Cardiac muscle cell (in vitro differentiated cells and primary cell): ENCODE data around the gene TMEM255A. TPM values are rescaled to one million over a fixed set of nuclear protein-coding genes. Genes with fewer than 3 reads are reported as not detected.

Experiments
- DNase-seq, 2 donors: peaks; one replicate each; pipeline versions ENCODE4 v3.0.0 to v3.0.0-alpha.2; 2010 to 2017; ENCODE audit warnings: low read depth in 1 of 2, low spot score in 1 of 2
- H3K27ac ChIP-seq: fragments of 200-600 bp; sonication (generic); 2 replicates; pipeline ENCODE4 v1.5.1; 2016
- H3K27me3 ChIP-seq: fragments of 200-600 bp; sonication (generic); 2 replicates; pipeline ENCODE4 v1.6.0; 2016; ENCODE audit warnings: control low read depth
- H3K36me3 ChIP-seq: fragments of 200-600 bp; sonication (generic); 2 replicates; pipeline ENCODE4 v1.5.1; 2016; ENCODE audit warnings: control low read depth
- H3K4me1 ChIP-seq: fragments of 200-600 bp; sonication (generic); 2 replicates; pipeline ENCODE4 v1.8.1; 2017; ENCODE audit warnings: low read depth, mild to moderate bottlenecking, mixed run types
- H3K4me3 ChIP-seq: fragments of 200-600 bp; sonication (generic); 2 replicates; pipeline ENCODE4 v1.5.1; 2016; ENCODE audit warnings: mild to moderate bottlenecking
- H3K9me3 ChIP-seq: fragments of 200-600 bp; sonication (generic); 2 replicates; pipeline ENCODE4 v1.5.1; 2017; ENCODE audit warnings: low read depth, mild to moderate bottlenecking, control low read depth
- CTCF ChIP-seq: IDR thresholded peaks from 2 replicates; pipeline ENCODE4 v1.5.1; 2012; ENCODE audit warnings: low read depth, mild to moderate bottlenecking, low read length
- polyA plus RNA-seq: library from polyadenylated mRNA; unstranded; fragments of >200 nt; fragmentation: Nextera tagmentation; extraction: Ambion mirVana; gene quantifications from 2 replicates; pipeline ENCODE4 v1.2.1, GENCODE V29; 2016
- total RNA-seq: library from RNA; depleted of rRNA; stranded (reverse); fragments of >200 nt; gene quantifications from 2 replicates; pipeline ENCODE4 v1.2.3, GENCODE V29; 2016

The TMEM255A gene
- total and polyA plus RNA-seq, 2 experiments from 2014 or later, result 3.1 to 5.2 TPM

- H3K36me3 ChIP-seq, result no peaks in the 10 kb centered on the region
- TF ChIP-seq CTCF, result no peak
- H3K27me3 ChIP-seq, result no peaks in the 10 kb centered on the region
- H3K4me1 ChIP-seq, result no peaks in the 10 kb centered on the region
- no peak overlapping the region for H3K27ac ChIP-seq
- DNase-seq, result no peak
- H3K9me3 ChIP-seq, result no peaks in the 10 kb centered on the region
- no peak overlapping the region for H3K4me3 ChIP-seq
Observed at GRCh38 chrX:120286733-120287512, 24.3 kb downstream of the TMEM255A start.

DNA sequence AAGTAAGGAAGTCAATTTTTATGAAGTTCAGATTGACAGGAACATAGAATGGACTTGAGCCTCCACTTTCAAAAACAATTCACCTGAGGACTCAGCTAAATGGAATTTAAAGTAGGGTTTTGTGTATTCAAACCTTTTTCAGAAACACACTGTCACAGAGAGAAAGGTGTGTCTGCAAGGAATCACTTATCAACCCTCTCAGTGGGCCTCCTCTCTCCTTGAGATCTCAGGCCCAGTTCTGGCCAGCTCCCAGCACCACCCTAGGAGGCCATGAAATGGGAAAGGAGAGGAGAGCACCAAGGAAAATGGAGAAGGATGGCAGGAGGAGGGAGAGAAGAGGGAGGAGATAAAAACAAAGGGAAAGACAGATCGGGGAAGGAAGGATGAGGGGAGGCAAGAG, 28.6 kb downstream of the TMEM255A start:
- DNase-seq, result no peak
- no peak overlapping the region for H3K27ac ChIP-seq
- H3K4me1 ChIP-seq, result no peaks in the 10 kb centered on the region
- H3K27me3 ChIP-seq, result no peaks in the 10 kb centered on the region
- H3K9me3 ChIP-seq, result no peaks in the 10 kb centered on the region
- H3K36me3 ChIP-seq, result no peaks in the 10 kb centered on the region
- TF ChIP-seq CTCF, result no peak
- H3K4me3 ChIP-seq, result no peak overlapping the region

GRCh38 chrX:120281761-120282160, 29.5 kb downstream of the TMEM255A start:
- no peaks in the 10 kb centered on the region for H3K36me3 ChIP-seq
- H3K9me3 ChIP-seq, result no peaks in the 10 kb centered on the region
- H3K27me3 ChIP-seq, result no peaks in the 10 kb centered on the region
- H3K27ac ChIP-seq, result no peak overlapping the region
- no peak overlapping the region for H3K4me3 ChIP-seq
- TF ChIP-seq CTCF, result no peak
- no peak for DNase-seq
- H3K4me1 ChIP-seq, result no peaks in the 10 kb centered on the region

DNA sequence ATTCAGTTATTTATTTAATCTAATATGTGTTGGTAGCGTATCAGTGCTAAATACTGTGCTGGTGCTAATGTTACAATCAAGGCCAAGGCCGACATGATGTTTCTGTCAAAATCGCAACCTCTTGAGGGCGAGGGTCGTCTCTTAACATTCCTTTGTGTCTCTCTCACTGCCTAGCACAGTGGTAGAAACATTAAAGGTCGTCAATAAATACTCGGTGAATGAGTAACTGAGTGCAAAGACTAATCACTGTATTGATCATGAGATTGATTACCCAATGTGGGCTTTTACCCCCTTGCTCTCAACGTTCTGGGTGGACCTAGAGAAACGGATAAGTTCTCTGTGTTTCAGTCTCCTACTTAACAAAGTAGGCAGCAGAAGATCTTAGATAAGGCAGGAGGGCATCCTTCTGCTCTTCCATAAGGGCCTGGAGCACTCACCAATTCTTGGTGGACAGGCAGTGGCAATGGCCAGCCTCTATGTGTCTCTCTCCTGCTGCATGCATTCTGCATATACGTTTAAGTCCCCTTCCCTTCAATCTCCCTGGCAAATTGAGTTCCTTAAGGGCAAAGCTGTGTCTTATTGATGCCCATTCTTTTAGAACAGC, 30.1 kb downstream of the TMEM255A start:
- TF ChIP-seq CTCF, result no peak
- Histone ChIP-seq H3K9me3 (no peaks in the 10 kb centered on the region), H3K4me3 (no peak overlapping the region), H3K27ac (no peak overlapping the region), H3K36me3 (no peaks in the 10 kb centered on the region), H3K4me1 (no peaks in the 10 kb centered on the region), H3K27me3 (no peaks in the 10 kb centered on the region)
- no peak for DNase-seq

- TF ChIP-seq CTCF, result no peak
- no peaks in the 10 kb centered on the region for H3K4me1 ChIP-seq
- H3K27me3 ChIP-seq, result no peaks in the 10 kb centered on the region
- no peak overlapping the region for H3K4me3 ChIP-seq
- no peaks in the 10 kb centered on the region for H3K36me3 ChIP-seq
- H3K27ac ChIP-seq, result no peak overlapping the region
- DNase-seq, result no peak
- peaks cover 3% of the 10 kb centered on the region for H3K9me3 ChIP-seq
Observed at GRCh38 chrX:120274958-120275357, 36.3 kb downstream of the TMEM255A start.
